ENCODE measurements around the gene B3GNT5. TPM values are rescaled to one million over a fixed set of nuclear protein-coding genes. Genes with fewer than 3 reads are reported as not detected.

Gene B3GNT5
- total and polyA plus RNA-seq, 2 of the 8 experiments (the other 6 are each of a cell fraction or from before 2014, with no cell fraction given), result 2.4 to 9.7 TPM

DNA sequence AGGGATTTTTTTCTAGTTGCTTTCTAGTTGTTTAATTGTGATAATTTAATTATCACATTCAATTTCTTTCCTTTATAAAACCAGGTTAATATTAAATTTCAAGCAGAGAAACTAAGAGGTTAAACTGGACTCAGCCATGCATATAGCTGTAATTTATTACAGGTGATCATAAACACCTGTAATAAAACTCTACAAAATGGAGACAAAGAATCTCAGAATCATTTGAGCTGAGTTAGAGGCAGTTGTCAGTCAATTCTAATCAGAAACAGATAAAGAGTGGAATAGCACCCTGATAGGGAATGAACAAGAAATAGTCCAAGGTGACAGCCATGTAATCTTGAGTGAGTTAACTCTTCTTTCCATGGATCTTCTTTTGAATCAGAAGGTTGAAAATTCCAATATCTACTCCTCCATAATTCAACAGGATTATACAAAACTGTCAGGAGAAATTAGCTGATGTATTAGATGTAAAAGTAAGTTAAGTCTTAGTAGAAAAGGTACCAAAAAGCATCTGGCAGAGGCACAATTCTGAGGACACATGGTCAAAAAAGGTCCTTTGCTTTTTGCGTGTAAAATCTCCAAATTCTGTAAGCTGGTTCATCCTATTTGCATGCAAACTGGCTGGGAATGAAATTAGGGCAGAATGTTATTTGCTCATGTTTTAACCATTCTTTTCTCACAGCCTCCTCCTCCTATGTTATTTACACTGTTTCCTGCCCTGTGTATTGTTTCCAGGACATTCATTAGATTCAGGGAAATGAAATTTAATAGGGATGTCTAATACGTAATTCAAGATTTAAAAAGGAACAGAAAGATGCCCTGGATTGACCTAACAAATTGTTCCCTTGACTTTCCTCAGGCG lies 39.4 kb upstream of the B3GNT5 start (continued):
- TF ChIP-seq POLR2A (IDR thresholded peaks at IDR 0.05; ENCODE audit: control extremely low read depth in 1 of 2, low read depth in 2 of 2, low read length in 2 of 2) (no peak), RXRA (IDR thresholded peaks at IDR 0.05; ENCODE audit: insufficient read depth, low read depth, low read length) (no peak), TBP (IDR thresholded peaks at IDR 0.05; ENCODE audit: low read depth, low read length) (no peak)
- TF ChIP-seq, protein P1, sequence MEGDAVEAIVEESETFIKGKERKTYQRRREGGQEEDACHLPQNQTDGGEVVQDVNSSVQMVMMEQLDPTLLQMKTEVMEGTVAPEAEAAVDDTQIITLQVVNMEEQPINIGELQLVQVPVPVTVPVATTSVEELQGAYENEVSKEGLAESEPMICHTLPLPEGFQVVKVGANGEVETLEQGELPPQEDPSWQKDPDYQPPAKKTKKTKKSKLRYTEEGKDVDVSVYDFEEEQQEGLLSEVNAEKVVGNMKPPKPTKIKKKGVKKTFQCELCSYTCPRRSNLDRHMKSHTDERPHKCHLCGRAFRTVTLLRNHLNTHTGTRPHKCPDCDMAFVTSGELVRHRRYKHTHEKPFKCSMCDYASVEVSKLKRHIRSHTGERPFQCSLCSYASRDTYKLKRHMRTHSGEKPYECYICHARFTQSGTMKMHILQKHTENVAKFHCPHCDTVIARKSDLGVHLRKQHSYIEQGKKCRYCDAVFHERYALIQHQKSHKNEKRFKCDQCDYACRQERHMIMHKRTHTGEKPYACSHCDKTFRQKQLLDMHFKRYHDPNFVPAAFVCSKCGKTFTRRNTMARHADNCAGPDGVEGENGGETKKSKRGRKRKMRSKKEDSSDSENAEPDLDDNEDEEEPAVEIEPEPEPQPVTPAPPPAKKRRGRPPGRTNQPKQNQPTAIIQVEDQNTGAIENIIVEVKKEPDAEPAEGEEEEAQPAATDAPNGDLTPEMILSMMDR (IDR thresholded peaks at IDR 0.05; ENCODE audit: control extremely low read depth in 1 of 3, insufficient read depth in 1 of 3, low read depth in 1 of 3, low read length in 3 of 3), result no peak

Data from H1 (cell line).